ENCODE measurements around the gene RAB20. TPM values are rescaled to one million over a fixed set of nuclear protein-coding genes. Genes with fewer than 3 reads are reported as not detected.

RAB20 gene
- total RNA-seq, 1 experiment from 2014 or later, result 14.3 TPM

DNA sequence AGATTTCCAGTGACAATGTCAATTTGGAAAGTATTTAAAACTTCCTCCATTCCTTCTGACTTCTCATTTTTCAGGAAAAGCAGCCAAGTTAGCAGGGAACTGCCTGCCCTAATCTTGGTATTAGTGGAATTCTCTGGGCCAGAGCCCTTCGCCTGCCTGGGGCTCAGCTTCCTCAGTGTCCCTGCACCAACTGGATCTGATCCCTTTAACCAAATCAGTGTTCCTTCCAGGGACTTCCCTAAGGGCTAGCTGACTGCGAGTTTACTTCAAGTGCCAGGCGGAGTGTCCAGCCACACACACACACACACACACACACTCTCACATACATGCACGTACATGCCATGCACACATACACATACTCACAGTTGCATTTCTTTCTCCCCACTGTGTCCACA lies 20.0 kb downstream of the RAB20 start (continued):
- TF ChIP-seq, protein P1, sequence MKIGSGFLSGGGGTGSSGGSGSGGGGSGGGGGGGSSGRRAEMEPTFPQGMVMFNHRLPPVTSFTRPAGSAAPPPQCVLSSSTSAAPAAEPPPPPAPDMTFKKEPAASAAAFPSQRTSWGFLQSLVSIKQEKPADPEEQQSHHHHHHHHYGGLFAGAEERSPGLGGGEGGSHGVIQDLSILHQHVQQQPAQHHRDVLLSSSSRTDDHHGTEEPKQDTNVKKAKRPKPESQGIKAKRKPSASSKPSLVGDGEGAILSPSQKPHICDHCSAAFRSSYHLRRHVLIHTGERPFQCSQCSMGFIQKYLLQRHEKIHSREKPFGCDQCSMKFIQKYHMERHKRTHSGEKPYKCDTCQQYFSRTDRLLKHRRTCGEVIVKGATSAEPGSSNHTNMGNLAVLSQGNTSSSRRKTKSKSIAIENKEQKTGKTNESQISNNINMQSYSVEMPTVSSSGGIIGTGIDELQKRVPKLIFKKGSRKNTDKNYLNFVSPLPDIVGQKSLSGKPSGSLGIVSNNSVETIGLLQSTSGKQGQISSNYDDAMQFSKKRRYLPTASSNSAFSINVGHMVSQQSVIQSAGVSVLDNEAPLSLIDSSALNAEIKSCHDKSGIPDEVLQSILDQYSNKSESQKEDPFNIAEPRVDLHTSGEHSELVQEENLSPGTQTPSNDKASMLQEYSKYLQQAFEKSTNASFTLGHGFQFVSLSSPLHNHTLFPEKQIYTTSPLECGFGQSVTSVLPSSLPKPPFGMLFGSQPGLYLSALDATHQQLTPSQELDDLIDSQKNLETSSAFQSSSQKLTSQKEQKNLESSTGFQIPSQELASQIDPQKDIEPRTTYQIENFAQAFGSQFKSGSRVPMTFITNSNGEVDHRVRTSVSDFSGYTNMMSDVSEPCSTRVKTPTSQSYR (CRISPR knock-in tag; IDR thresholded peaks at IDR 0.05), result no peak
- TF ChIP-seq SP1 (CRISPR knock-in tag; conservative IDR thresholded peaks at IDR 0.05), result no peak
- TF ChIP-seq, protein P2, sequence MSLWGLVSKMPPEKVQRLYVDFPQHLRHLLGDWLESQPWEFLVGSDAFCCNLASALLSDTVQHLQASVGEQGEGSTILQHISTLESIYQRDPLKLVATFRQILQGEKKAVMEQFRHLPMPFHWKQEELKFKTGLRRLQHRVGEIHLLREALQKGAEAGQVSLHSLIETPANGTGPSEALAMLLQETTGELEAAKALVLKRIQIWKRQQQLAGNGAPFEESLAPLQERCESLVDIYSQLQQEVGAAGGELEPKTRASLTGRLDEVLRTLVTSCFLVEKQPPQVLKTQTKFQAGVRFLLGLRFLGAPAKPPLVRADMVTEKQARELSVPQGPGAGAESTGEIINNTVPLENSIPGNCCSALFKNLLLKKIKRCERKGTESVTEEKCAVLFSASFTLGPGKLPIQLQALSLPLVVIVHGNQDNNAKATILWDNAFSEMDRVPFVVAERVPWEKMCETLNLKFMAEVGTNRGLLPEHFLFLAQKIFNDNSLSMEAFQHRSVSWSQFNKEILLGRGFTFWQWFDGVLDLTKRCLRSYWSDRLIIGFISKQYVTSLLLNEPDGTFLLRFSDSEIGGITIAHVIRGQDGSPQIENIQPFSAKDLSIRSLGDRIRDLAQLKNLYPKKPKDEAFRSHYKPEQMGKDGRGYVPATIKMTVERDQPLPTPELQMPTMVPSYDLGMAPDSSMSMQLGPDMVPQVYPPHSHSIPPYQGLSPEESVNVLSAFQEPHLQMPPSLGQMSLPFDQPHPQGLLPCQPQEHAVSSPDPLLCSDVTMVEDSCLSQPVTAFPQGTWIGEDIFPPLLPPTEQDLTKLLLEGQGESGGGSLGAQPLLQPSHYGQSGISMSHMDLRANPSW (CRISPR knock-in tag; conservative IDR thresholded peaks at IDR 0.05; ENCODE audit: low read depth), result no peak
- no peak for TF ChIP-seq ZNF416 (CRISPR knock-in tag; IDR thresholded peaks at IDR 0.05)
- no peak for TF ChIP-seq JUN (CRISPR knock-in tag; IDR thresholded peaks at IDR 0.05)

DNA sequence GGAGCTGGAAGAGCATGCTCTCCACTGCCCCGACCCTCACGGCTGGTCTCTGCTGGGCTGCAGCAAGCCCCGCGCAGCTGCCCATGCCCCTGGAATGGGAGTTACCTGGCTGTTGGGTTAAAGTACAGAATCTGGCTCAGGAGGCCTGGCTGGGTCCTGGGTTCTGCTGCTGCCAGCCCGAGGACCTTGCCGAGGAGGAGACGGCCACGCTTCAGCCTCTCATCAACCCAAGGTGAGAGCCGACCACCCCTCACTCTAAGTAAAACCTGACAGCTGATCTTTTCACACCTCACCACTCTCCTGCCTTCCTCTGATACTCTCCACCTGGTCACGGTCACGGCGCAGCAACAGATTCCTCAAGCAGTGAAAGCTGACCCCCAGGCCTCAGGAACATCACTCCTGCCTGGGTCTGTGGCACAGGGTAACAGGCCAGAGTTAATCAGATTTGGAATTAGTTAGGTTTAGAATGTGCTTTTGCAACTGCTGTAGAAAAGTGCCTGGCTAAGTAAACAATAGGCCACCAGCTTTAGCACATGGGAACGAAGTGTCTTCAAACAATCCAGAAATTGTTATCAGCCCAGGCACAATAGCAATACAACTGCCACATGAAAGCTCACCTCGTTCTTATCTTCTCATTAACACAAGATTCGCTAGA lies 20.5 kb downstream of the RAB20 start:
- no peak for TF ChIP-seq ZNF671 (CRISPR knock-in tag; IDR thresholded peaks at IDR 0.05)
- no peak for TF ChIP-seq FOXJ3 (CRISPR knock-in tag; IDR thresholded peaks at IDR 0.05; ENCODE audit: borderline replicate concordance)
- TF ChIP-seq JAZF1 (CRISPR knock-in tag; IDR thresholded peaks at IDR 0.05), result no peak
- no peak for TF ChIP-seq ATF1 (CRISPR knock-in tag; IDR thresholded peaks at IDR 0.05)
- no peak for TF ChIP-seq ETV6 (CRISPR knock-in tag; IDR thresholded peaks at IDR 0.05)
- TF ChIP-seq MYBL2 (CRISPR knock-in tag; IDR thresholded peaks at IDR 0.05), result no peak
- no peak for TF ChIP-seq ZNF423 (CRISPR knock-in tag; IDR thresholded peaks at IDR 0.05)
- no peak for TF ChIP-seq GTF2I (CRISPR knock-in tag; conservative IDR thresholded peaks at IDR 0.05)
- TF ChIP-seq, protein P3, sequence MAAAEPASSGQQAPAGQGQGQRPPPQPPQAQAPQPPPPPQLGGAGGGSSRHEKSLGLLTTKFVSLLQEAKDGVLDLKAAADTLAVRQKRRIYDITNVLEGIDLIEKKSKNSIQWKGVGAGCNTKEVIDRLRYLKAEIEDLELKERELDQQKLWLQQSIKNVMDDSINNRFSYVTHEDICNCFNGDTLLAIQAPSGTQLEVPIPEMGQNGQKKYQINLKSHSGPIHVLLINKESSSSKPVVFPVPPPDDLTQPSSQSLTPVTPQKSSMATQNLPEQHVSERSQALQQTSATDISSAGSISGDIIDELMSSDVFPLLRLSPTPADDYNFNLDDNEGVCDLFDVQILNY (CRISPR knock-in tag; IDR thresholded peaks at IDR 0.05), result no peak
- no peak for TF ChIP-seq RORB (CRISPR knock-in tag; IDR thresholded peaks at IDR 0.05)
- H3K9me3 Mint-ChIP-seq, result peaks cover 17% of the 10 kb centered on the region
- ChIA-PET POLR2A (interaction anchor here (0.6 kb wide), 1 partner anchor 20 kb away, joined by 3 read pairs; no protein-coding TSS in a partner anchor), CTCF (interaction anchor here (0.7 to 1.8 kb wide), 2 partner anchors 29 to 85 kb away, joined by 3 to 4 read pairs; no protein-coding TSS in a partner anchor)
- ATAC-seq, result no peak; the same call in 1 of the 2 replicates
- H3K4me1 Mint-ChIP-seq, result peaks cover 8% of the 10 kb centered on the region
- no peak overlapping the region for H3K4me3 Mint-ChIP-seq
- peaks cover 19% of the 10 kb centered on the region for H3K36me3 Mint-ChIP-seq
- no peak for DNase-seq (ENCODE audit: low spot score)
- H3K27ac Mint-ChIP-seq, result 0 out of 2 replicates have a peak overlapping the region, but pooled peaks have one; percentile 51
- no peaks in the 10 kb centered on the region for H3K27me3 Mint-ChIP-seq (ENCODE audit: low read depth)

DNA sequence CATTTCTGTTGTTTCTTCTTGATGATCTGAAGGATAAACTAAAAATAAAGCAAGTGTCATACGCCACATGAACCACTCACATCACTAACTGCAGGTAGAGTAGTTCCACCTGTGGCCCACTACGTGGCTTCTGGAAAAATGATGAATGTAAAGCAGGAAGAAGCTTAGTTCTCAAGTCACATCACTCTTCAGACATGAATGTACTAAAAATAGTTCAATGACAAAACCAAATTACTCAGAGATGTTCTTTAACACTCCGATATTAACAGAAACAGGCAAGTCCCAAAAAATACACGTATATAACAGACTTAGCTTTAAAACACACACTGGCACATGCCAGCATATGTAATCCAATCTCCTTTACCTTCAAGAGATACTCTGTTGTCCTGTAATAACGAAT lies 21.6 kb downstream of the RAB20 start:
- Mint-ChIP-seq H3K36me3 (peaks cover 10% of the 10 kb centered on the region), H3K9me3 (peaks cover 11% of the 10 kb centered on the region), H3K4me1 (peaks cover 8% of the 10 kb centered on the region), H3K4me3 (no peak overlapping the region), H3K27ac (no peak overlapping the region; the same call in 1 of the 2 replicates), H3K27me3 (ENCODE audit: low read depth) (no peaks in the 10 kb centered on the region)
- no peak for DNase-seq (ENCODE audit: low spot score)
- POLR2A ChIA-PET, result no interaction called here
- ATAC-seq, result no peak
- CTCF ChIA-PET, result interaction anchor here (0.8 kb wide), 1 partner anchor 53 kb away, joined by 3 read pairs; no protein-coding TSS in a partner anchor
- TF ChIP-seq ESRRA (CRISPR knock-in tag; IDR thresholded peaks at IDR 0.05; ENCODE audit: borderline replicate concordance), result no peak
- TF ChIP-seq GTF2I (CRISPR knock-in tag; conservative IDR thresholded peaks at IDR 0.05), result no peak
- TF ChIP-seq GRHL2 (CRISPR knock-in tag; IDR thresholded peaks at IDR 0.05; ENCODE audit: insufficient replicate concordance, severe bottlenecking), result no peak
- TF ChIP-seq, protein P4, sequence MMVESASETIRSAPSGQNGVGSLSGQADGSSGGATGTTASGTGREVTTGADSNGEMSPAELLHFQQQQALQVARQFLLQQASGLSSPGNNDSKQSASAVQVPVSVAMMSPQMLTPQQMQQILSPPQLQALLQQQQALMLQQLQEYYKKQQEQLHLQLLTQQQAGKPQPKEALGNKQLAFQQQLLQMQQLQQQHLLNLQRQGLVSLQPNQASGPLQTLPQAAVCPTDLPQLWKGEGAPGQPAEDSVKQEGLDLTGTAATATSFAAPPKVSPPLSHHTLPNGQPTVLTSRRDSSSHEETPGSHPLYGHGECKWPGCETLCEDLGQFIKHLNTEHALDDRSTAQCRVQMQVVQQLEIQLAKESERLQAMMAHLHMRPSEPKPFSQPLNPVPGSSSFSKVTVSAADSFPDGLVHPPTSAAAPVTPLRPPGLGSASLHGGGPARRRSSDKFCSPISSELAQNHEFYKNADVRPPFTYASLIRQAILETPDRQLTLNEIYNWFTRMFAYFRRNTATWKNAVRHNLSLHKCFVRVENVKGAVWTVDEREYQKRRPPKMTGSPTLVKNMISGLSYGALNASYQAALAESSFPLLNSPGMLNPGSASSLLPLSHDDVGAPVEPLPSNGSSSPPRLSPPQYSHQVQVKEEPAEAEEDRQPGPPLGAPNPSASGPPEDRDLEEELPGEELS (CRISPR knock-in tag; IDR thresholded peaks at IDR 0.05), result no peak
- TF ChIP-seq SP1 (CRISPR knock-in tag; conservative IDR thresholded peaks at IDR 0.05), result no peak
- TF ChIP-seq, protein P5, sequence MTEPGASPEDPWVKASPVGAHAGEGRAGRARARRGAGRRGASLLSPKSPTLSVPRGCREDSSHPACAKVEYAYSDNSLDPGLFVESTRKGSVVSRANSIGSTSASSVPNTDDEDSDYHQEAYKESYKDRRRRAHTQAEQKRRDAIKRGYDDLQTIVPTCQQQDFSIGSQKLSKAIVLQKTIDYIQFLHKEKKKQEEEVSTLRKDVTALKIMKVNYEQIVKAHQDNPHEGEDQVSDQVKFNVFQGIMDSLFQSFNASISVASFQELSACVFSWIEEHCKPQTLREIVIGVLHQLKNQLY (CRISPR knock-in tag; IDR thresholded peaks at IDR 0.05), result no peak
- TF ChIP-seq, protein P6, sequence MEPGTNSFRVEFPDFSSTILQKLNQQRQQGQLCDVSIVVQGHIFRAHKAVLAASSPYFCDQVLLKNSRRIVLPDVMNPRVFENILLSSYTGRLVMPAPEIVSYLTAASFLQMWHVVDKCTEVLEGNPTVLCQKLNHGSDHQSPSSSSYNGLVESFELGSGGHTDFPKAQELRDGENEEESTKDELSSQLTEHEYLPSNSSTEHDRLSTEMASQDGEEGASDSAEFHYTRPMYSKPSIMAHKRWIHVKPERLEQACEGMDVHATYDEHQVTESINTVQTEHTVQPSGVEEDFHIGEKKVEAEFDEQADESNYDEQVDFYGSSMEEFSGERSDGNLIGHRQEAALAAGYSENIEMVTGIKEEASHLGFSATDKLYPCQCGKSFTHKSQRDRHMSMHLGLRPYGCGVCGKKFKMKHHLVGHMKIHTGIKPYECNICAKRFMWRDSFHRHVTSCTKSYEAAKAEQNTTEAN (CRISPR knock-in tag; IDR thresholded peaks at IDR 0.05), result no peak
- no peak for TF ChIP-seq KAT7 (CRISPR knock-in tag; IDR thresholded peaks at IDR 0.05; ENCODE audit: borderline replicate concordance)
- TF ChIP-seq FOXJ3 (CRISPR knock-in tag; IDR thresholded peaks at IDR 0.05; ENCODE audit: borderline replicate concordance), result no peak
- no peak for TF ChIP-seq ZNF219 (CRISPR knock-in tag; IDR thresholded peaks at IDR 0.05; ENCODE audit: borderline replicate concordance)
- TF ChIP-seq TCF7 (CRISPR knock-in tag; IDR thresholded peaks at IDR 0.05; ENCODE audit: low read depth), result no peak
